ENCODE data around the gene DHDH. TPM values are rescaled to one million over a fixed set of nuclear protein-coding genes. Genes with fewer than 3 reads are reported as not detected.

Gene DHDH
- total and polyA plus RNA-seq, 2 of the 13 experiments (the other 11 are each of a cell fraction or from before 2014, with no cell fraction given), result 0.13 to 0.91 TPM

- TF ChIP-seq ZNF563 (CRISPR knock-in tag; IDR thresholded peaks at IDR 0.05), result no peak
- TF ChIP-seq MED13 (CRISPR knock-in tag; IDR thresholded peaks at IDR 0.05), result peak; percentile 68; the same call in 1 of the 2 replicates
- no peak for TF ChIP-seq ZHX1 (CRISPR knock-in tag; IDR thresholded peaks at IDR 0.05; ENCODE audit: low read depth)
- TF ChIP-seq, protein P1, sequence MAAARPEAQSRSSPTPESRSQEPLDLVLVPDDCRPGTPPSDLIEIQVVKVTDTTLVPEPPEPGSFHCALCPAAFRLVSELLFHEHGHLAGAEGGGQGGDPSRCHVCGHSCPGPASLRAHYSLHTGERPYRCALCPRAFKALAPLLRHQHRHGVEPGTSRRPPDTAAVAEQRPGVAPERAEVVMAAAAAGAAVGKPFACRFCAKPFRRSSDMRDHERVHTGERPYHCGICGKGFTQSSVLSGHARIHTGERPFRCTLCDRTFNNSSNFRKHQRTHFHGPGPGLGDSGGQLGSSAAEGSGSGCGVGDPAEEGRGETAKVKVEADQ (CRISPR knock-in tag; IDR thresholded peaks at IDR 0.05; ENCODE audit: borderline replicate concordance), result no peak
- no peak for TF ChIP-seq CBX2 (IDR thresholded peaks at IDR 0.05; ENCODE audit: low read depth, low read length)
- TF ChIP-seq CBX2 (CRISPR knock-in tag; IDR thresholded peaks at IDR 0.05; ENCODE audit: low read depth), result no peak
- TF ChIP-seq, protein P2, sequence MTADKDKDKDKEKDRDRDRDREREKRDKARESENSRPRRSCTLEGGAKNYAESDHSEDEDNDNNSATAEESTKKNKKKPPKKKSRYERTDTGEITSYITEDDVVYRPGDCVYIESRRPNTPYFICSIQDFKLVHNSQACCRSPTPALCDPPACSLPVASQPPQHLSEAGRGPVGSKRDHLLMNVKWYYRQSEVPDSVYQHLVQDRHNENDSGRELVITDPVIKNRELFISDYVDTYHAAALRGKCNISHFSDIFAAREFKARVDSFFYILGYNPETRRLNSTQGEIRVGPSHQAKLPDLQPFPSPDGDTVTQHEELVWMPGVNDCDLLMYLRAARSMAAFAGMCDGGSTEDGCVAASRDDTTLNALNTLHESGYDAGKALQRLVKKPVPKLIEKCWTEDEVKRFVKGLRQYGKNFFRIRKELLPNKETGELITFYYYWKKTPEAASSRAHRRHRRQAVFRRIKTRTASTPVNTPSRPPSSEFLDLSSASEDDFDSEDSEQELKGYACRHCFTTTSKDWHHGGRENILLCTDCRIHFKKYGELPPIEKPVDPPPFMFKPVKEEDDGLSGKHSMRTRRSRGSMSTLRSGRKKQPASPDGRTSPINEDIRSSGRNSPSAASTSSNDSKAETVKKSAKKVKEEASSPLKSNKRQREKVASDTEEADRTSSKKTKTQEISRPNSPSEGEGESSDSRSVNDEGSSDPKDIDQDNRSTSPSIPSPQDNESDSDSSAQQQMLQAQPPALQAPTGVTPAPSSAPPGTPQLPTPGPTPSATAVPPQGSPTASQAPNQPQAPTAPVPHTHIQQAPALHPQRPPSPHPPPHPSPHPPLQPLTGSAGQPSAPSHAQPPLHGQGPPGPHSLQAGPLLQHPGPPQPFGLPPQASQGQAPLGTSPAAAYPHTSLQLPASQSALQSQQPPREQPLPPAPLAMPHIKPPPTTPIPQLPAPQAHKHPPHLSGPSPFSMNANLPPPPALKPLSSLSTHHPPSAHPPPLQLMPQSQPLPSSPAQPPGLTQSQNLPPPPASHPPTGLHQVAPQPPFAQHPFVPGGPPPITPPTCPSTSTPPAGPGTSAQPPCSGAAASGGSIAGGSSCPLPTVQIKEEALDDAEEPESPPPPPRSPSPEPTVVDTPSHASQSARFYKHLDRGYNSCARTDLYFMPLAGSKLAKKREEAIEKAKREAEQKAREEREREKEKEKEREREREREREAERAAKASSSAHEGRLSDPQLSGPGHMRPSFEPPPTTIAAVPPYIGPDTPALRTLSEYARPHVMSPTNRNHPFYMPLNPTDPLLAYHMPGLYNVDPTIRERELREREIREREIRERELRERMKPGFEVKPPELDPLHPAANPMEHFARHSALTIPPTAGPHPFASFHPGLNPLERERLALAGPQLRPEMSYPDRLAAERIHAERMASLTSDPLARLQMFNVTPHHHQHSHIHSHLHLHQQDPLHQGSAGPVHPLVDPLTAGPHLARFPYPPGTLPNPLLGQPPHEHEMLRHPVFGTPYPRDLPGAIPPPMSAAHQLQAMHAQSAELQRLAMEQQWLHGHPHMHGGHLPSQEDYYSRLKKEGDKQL (CRISPR knock-in tag; IDR thresholded peaks at IDR 0.05; ENCODE audit: low read depth), result no peak
- TF ChIP-seq, protein P3, sequence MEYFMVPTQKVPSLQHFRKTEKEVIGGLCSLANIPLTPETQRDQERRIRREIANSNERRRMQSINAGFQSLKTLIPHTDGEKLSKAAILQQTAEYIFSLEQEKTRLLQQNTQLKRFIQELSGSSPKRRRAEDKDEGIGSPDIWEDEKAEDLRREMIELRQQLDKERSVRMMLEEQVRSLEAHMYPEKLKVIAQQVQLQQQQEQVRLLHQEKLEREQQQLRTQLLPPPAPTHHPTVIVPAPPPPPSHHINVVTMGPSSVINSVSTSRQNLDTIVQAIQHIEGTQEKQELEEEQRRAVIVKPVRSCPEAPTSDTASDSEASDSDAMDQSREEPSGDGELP (IDR thresholded peaks at IDR 0.05; ENCODE audit: borderline replicate concordance, low read depth), result no peak
- TF ChIP-seq ZSCAN29 (CRISPR knock-in tag; conservative IDR thresholded peaks at IDR 0.05), result no peak
- TF ChIP-seq ZMYM2 (CRISPR knock-in tag; IDR thresholded peaks at IDR 0.05), result peak; percentile 41; the same call in 1 of the 2 replicates
- no peak for TF ChIP-seq BRCA1 (CRISPR knock-in tag; IDR thresholded peaks at IDR 0.05)
- TF ChIP-seq PTBP1 (IDR thresholded peaks at IDR 0.05; ENCODE audit: low read depth, low read length, poor library complexity, severe bottlenecking), result peak; percentile 74
- no peak for TF ChIP-seq ZNF143 (CRISPR knock-in tag; IDR thresholded peaks at IDR 0.05)
- TF ChIP-seq ZSCAN12 (CRISPR knock-in tag; IDR thresholded peaks at IDR 0.05), result no peak
- TF ChIP-seq ZKSCAN5 (CRISPR knock-in tag; IDR thresholded peaks at IDR 0.05), result no peak
- TF ChIP-seq ZNF430 (CRISPR knock-in tag; IDR thresholded peaks at IDR 0.05), result no peak
- TF ChIP-seq, protein P4, sequence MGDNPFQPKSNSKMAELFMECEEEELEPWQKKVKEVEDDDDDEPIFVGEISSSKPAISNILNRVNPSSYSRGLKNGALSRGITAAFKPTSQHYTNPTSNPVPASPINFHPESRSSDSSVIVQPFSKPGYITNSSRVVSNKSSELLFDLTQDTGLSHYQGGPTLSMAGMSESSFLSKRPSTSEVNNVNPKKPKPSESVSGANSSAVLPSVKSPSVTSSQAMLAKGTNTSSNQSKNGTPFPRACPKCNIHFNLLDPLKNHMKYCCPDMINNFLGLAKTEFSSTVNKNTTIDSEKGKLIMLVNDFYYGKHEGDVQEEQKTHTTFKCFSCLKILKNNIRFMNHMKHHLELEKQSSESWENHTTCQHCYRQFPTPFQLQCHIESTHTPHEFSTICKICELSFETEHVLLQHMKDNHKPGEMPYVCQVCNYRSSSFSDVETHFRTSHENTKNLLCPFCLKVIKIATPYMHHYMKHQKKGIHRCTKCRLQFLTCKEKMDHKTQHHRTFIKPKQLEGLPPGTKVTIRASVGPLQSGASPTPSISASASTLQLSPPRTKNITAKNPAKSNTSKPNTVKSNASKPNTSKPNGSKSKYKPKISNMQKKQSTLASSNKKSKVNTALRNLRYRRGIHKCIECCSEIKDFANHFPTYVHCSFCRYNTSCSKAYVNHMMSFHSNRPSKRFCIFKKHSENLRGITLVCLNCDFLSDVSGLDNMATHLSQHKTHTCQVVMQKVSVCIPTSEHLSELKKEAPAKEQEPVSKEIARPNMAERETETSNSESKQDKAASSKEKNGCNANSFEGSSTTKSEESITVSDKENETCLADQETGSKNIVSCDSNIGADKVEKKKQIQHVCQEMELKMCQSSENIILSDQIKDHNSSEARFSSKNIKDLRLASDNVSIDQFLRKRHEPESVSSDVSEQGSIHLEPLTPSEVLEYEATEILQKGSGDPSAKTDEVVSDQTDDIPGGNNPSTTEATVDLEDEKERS (CRISPR knock-in tag; IDR thresholded peaks at IDR 0.05), result peak; percentile 28; the same call in 1 of the 2 replicates
Observed at GRCh38 chr19:48961051-48961649, 27.7 kb downstream of the DHDH start (continued).
